A549 (cell line): ENCODE results near the gene NACC2. TPM values are rescaled to one million over a fixed set of nuclear protein-coding genes. Genes with fewer than 3 reads are reported as not detected.

Experiments
- ATAC-seq, 2 experiments: fragments of 200-7000 bp in 1 of 2; fragments of >200 bp in 1 of 2; cut with Nextera tagmentation in 1 of 2; cut with Tn5 transposase in 1 of 2; 3 replicates each; pipeline versions ENCODE4 v1.8.0 to v1.9.1; 2018 to 2020; ENCODE audit warnings: mild to moderate bottlenecking in 1 of 2, moderate library complexity in 1 of 2
- CTCF ChIA-PET: fragments of 300-600 bp; sonication (Branson Sonifier 250); formaldehyde crosslinking; extraction: SDS; loops from one replicate; lab custom pipeline; 2021; ENCODE audit warnings: antibody characterized with exemption, inconsistent platforms; lab: Yijun Ruan, JAX
- POLR2A ChIA-PET: fragments of 350-600 bp; formaldehyde crosslinking; extraction: SDS; loops from one replicate; lab custom pipeline; 2021; ENCODE audit warnings: antibody characterized with exemption, inconsistent platforms; lab: Yijun Ruan, JAX
- DNase-seq, 2 experiments: peaks; one replicate each; pipeline versions ENCODE4 v3.0.0 to v3.0.0-alpha.2; 2011 to 2016; ENCODE audit warnings: low read depth in 1 of 2, low spot score in 1 of 2
- FAIRE-seq: peaks from 2 replicates; lab custom pipeline; 2011; peaks lifted over from hg19 to GRCh38; lab: Jason Lieb, UNC
- H3K27ac ChIP-seq, 2 experiments: fragments of >200 bp; sonication (Bioruptor Twin); formaldehyde crosslinking; 3 replicates each; pipeline ENCODE4 v1.5.1; 2016 to 2017
- H3K4me1 ChIP-seq: fragments of >200 bp; sonication (Bioruptor Twin); formaldehyde crosslinking; 3 replicates; pipeline ENCODE4 v1.6.1; 2016
- H3K4me2 ChIP-seq: fragments of >200 bp; sonication (Bioruptor Twin); formaldehyde crosslinking; 3 replicates; pipeline ENCODE4 v1.6.1; 2016
- H3K4me3 ChIP-seq: fragments of >200 bp; sonication (Bioruptor Twin); formaldehyde crosslinking; 3 replicates; pipeline ENCODE4 v1.5.1; 2016
- H3K9me3 ChIP-seq: fragments of >200 bp; sonication (Bioruptor Twin); formaldehyde crosslinking; 3 replicates; pipeline ENCODE4 v1.6.1; 2016
- BHLHE40 ChIP-seq: IDR thresholded peaks from 2 replicates; pipeline ENCODE4 v1.6.1; 2012; ENCODE audit warnings: low read depth, low read length, inconsistent platforms
- CBX2 ChIP-seq: fragments of 200-600 bp; sonication (generic); IDR thresholded peaks from 2 replicates; pipeline ENCODE4 v1.6.1; 2016; ENCODE audit warnings: low read depth, mild to moderate bottlenecking, borderline replicate concordance
- CBX8 ChIP-seq: fragments of 200-600 bp; sonication (generic); IDR thresholded peaks from 2 replicates; pipeline ENCODE4 v1.6.1; 2016
- CHD2 ChIP-seq: fragments of 150-350 bp; IDR thresholded peaks from 2 replicates; pipeline ENCODE4 v1.6.1; 2014; ENCODE audit warnings: low read length; ENCODE audit not compliant: partially characterized antibody
- CHD4 ChIP-seq: fragments of 200-600 bp; sonication (generic); IDR thresholded peaks from 2 replicates; pipeline ENCODE4 v1.6.1; 2016; ENCODE audit warnings: antibody characterized with exemption, mild to moderate bottlenecking, borderline replicate concordance
- CTCF ChIP-seq: fragments of >200 bp; sonication (Bioruptor Twin); formaldehyde crosslinking; IDR thresholded peaks from 3 replicates; pipeline ENCODE4 v1.5.1; 2016
- EP300 ChIP-seq, 2 experiments: fragments of >200 bp; sonication (Bioruptor Twin); formaldehyde crosslinking; IDR thresholded peaks; 2 replicates in 1 of 2; 3 replicates in 1 of 2; pipeline ENCODE4 v1.6.1; 2016 to 2017
- FOSB ChIP-seq: fragments of 250-450 bp; sonication (Bioruptor Pico); IDR thresholded peaks from 2 replicates; pipeline ENCODE4 v1.5.0; 2020; ENCODE audit warnings: mild to moderate bottlenecking, moderate library complexity
- HDAC2 ChIP-seq: fragments of 200-600 bp; sonication (generic); IDR thresholded peaks from 2 replicates; pipeline ENCODE4 v1.6.1; 2016
- HEYL ChIP-seq: fragments of 250-450 bp; sonication (Bioruptor Pico); IDR thresholded peaks from 2 replicates; pipeline ENCODE4 v1.8.0; 2021; ENCODE audit warnings: mild to moderate bottlenecking, moderate library complexity
- HOXA7 ChIP-seq: fragments of 250-450 bp; sonication (Bioruptor Pico); IDR thresholded peaks from 2 replicates; pipeline ENCODE4 v1.5.0; 2020; ENCODE audit warnings: mild to moderate bottlenecking, moderate library complexity
- JUN ChIP-seq, 2 experiments: fragments of >200 bp; sonication (Bioruptor Twin); formaldehyde crosslinking; IDR thresholded peaks; 2 replicates in 1 of 2; 3 replicates in 1 of 2; pipeline ENCODE4 v1.6.1; 2016 to 2017
- JUNB ChIP-seq: fragments of >200 bp; sonication (Bioruptor Twin); formaldehyde crosslinking; IDR thresholded peaks from 2 replicates; pipeline ENCODE4 v1.6.1; 2016
- KDM1A ChIP-seq: fragments of 200-600 bp; sonication (generic); IDR thresholded peaks from 2 replicates; pipeline ENCODE4 v1.6.1; 2016; ENCODE audit warnings: low read depth, mild to moderate bottlenecking
- KDM5A ChIP-seq: fragments of 200-600 bp; sonication (generic); IDR thresholded peaks from 2 replicates; pipeline ENCODE4 v1.6.1; 2016; ENCODE audit warnings: antibody characterized with exemption, mild to moderate bottlenecking
- MAFK ChIP-seq: fragments of 450-650 bp; IDR thresholded peaks from 2 replicates; pipeline ENCODE4 v1.6.1; 2014; ENCODE audit not compliant: partially characterized antibody
- NPAS2 ChIP-seq: fragments of 250-450 bp; sonication (Bioruptor Pico); IDR thresholded peaks from 2 replicates; pipeline ENCODE4 v1.8.0; 2022; ENCODE audit warnings: mild to moderate bottlenecking, moderate library complexity, borderline replicate concordance
- NR3C1 ChIP-seq: fragments of >200 bp; sonication (Bioruptor Twin); formaldehyde crosslinking; IDR thresholded peaks from 3 replicates; pipeline ENCODE4 v1.6.1; 2017
- POLR2A ChIP-seq: IDR thresholded peaks from 2 replicates; pipeline ENCODE4 v1.6.1; 2012; ENCODE audit warnings: mild to moderate bottlenecking, low read length
- RAD21 ChIP-seq, 2 experiments: fragments of >200 bp in 1 of 2; sonication (Bioruptor Twin) in 1 of 2; formaldehyde crosslinking in 1 of 2; IDR thresholded peaks in 1 of 2; conservative IDR thresholded peaks in 1 of 2; 2 replicates in 1 of 2; 3 replicates in 1 of 2; pipeline ENCODE4 v1.6.1; 2012 to 2018; ENCODE audit warnings: inconsistent platforms in 1 of 2
- RNF2 ChIP-seq: fragments of 200-600 bp; sonication (generic); IDR thresholded peaks from 2 replicates; pipeline ENCODE4 v1.6.1; 2016; ENCODE audit warnings: low read depth, mild to moderate bottlenecking, antibody characterized with exemption, moderate library complexity, borderline replicate concordance
- TP53 ChIP-seq: fragments of 250-450 bp; sonication (Bioruptor Pico); IDR thresholded peaks from 2 replicates; pipeline ENCODE4 v1.5.0; 2021; ENCODE audit warnings: mild to moderate bottlenecking, moderate library complexity
- ZNF302 ChIP-seq: fragments of 250-450 bp; sonication (Bioruptor Pico); IDR thresholded peaks from 2 replicates; pipeline ENCODE4 v1.9.0; 2021; ENCODE audit warnings: inconsistent platforms, mild to moderate bottlenecking, moderate library complexity
- WGBS: methylation state at CpG from one replicate; pipeline ENCODE4 v1.1.6; 2017; ENCODE audit errors: missing lambda C conversion rate; 5-methylcytosine and 5-hydroxymethylcytosine counted together
- polyA plus RNA-seq, 4 experiments: library from polyadenylated mRNA; depleted of rRNA in 3 of 4; stranded (reverse); fragments of >200 nt; fragmentation: RNase III in 1 of 4; extraction: RNeasy Plus Mini Kit Qiagen cat#74134 plus additional on column Dnase treatment in 1 of 4; gene quantifications; 2 replicates in 3 of 4; 3 replicates in 1 of 4; pipeline ENCODE4 v1.2.3, GENCODE V29; 2011 to 2017

NACC2 gene
- polyA plus RNA-seq, 2 of the 4 experiments (the other 2 are of a cell fraction), result 16.1 to 28.4 TPM

- no peak for FAIRE-seq
- H3K4me1 ChIP-seq, result peaks cover 4% of the 10 kb centered on the region
- no peak overlapping the region for H3K27ac ChIP-seq
- TF ChIP-seq JUNB (no peak), HOXA7 (no peak), FOSB (CRISPR knock-in tag) (no peak), KDM1A (no peak), KDM5A (no peak)
- ChIA-PET POLR2A (no interaction called here), CTCF (interaction anchor here (0.5 to 2.3 kb wide), 4 partner anchors 22 to 85 kb away, joined by 3 to 5 read pairs (median 4); no protein-coding TSS in a partner anchor)
- no peak overlapping the region for H3K4me3 ChIP-seq
- ATAC-seq, result 0 out of 6 replicates have a peak, but pooled peaks of 1 of the 2 experiments have one; percentile 0
- no peak for DNase-seq
- no peaks in the 10 kb centered on the region for H3K9me3 ChIP-seq
- no peak overlapping the region for H3K4me2 ChIP-seq
- WGBS, result 90% methylated on average over 9 of the region's 16 CpGs
Observed at GRCh38 chr9:135998410-135999071, 96.5 kb downstream of the NACC2 start.

- no peak for TF ChIP-seq NPAS2 (CRISPR knock-in tag)
- TF ChIP-seq BHLHE40, result no peak
- TF ChIP-seq CBX2, result no peak
- TF ChIP-seq JUN (IDR thresholded peaks at IDR 0.05), result no peak
- no peak for TF ChIP-seq POLR2A
- Histone ChIP-seq H3K4me1 (peaks cover 6% of the 10 kb centered on the region), H3K27ac (no peak overlapping the region), H3K9me3 (no peaks in the 10 kb centered on the region), H3K4me2 (no peak overlapping the region), H3K4me3 (no peak overlapping the region)
- 100% methylated on average over 2 of the region's 10 CpGs for WGBS
- DNase-seq (no peak), FAIRE-seq (no peak), ATAC-seq (no peak)
- ChIA-PET CTCF (interaction anchor here (1.6 to 2.3 kb wide), 2 partner anchors 22 to 30 kb away, joined by 5 to 11 read pairs; no protein-coding TSS in a partner anchor), POLR2A (no interaction called here)
Observed at GRCh38 chr9:135998016-135998380, 97.1 kb downstream of the NACC2 start.

- 82% methylated on average over 24 of the region's 34 CpGs for WGBS
- TF ChIP-seq RAD21 (conservative IDR thresholded peaks at IDR 0.05 in 1 of 2, IDR thresholded peaks at IDR 0.05 in 1 of 2) (no peak), POLR2A (no peak), CHD4 (no peak), HOXA7 (no peak), ZNF302 (CRISPR knock-in tag) (no peak), TP53 (no peak)
- DNase-seq, result no peak
- no peak for FAIRE-seq
- ChIA-PET CTCF (interaction anchor here (0.6 to 2.3 kb wide), 6 partner anchors 9 to 395 kb away, joined by 3 to 11 read pairs (median 4); no protein-coding TSS in a partner anchor), POLR2A (no interaction called here)
- Histone ChIP-seq H3K4me2 (no peak overlapping the region), H3K4me1 (peaks cover 13% of the 10 kb centered on the region), H3K9me3 (no peaks in the 10 kb centered on the region), H3K27ac (no peak overlapping the region), H3K4me3 (no peak overlapping the region)
- no peak for ATAC-seq
Observed at GRCh38 chr9:135997090-135998015, 97.7 kb downstream of the NACC2 start.

- FAIRE-seq, result no peak
- ChIA-PET POLR2A (no interaction called here), CTCF (interaction anchor here (0.8 to 1.4 kb wide), 5 partner anchors 10 to 126 kb away, joined by 3 to 5 read pairs (median 5); no protein-coding TSS in a partner anchor)
- H3K9me3 ChIP-seq, result no peaks in the 10 kb centered on the region
- TF ChIP-seq HOXA7 (no peak), CHD4 (no peak), RAD21 (conservative IDR thresholded peaks at IDR 0.05 in 1 of 2, IDR thresholded peaks at IDR 0.05 in 1 of 2) (no peak), CTCF (no peak), CBX8 (no peak), RNF2 (no peak), EP300 (IDR thresholded peaks at IDR 0.05) (no peak), JUNB (no peak), POLR2A (no peak), HDAC2 (no peak), MAFK (no peak), HEYL (CRISPR knock-in tag) (no peak), KDM1A (no peak), NR3C1 (no peak), CHD2 (no peak)
- DNase-seq, result no peak
- 91% methylated on average over 19 of the region's 21 CpGs for WGBS
- H3K4me3 ChIP-seq, result no peak overlapping the region
- H3K4me1 ChIP-seq, result peaks cover 20% of the 10 kb centered on the region
- ATAC-seq, result no peak
- no peak overlapping the region for H3K27ac ChIP-seq
- no peak overlapping the region for H3K4me2 ChIP-seq
Observed at GRCh38 chr9:135995816-135996215, 99.3 kb downstream of the NACC2 start.
